GM12878 (cell line): ENCODE measurements around the gene APELA. TPM values are rescaled to one million over a fixed set of nuclear protein-coding genes. Genes with fewer than 3 reads are reported as not detected.
A peak's percentile ranks its signal among the peaks of the same experiment; 100 is the strongest.

ENCODE experiments used
- ATAC-seq: fragments of 200-7000 bp; cut with Tn5 transposase; 3 replicates; pipeline ENCODE4 v1.9.1; 2020; ENCODE audit warnings: mild to moderate bottlenecking, moderate library complexity
- BruUV-seq: library from RNA; stranded (reverse); fragments of 400-500 nt; replicated peaks from 2 replicates; lab custom pipeline; 2021; lab: Mats Ljungman, UMichigan
- CTCF ChIA-PET: fragments of 300-600 bp; sonication (Branson Sonifier 250); formaldehyde crosslinking; extraction: SDS; loops from one replicate; lab custom pipeline; 2021; ENCODE audit warnings: inconsistent platforms; lab: Yijun Ruan, JAX
- POLR2A ChIA-PET: fragments of 350-600 bp; formaldehyde crosslinking; extraction: SDS; loops from one replicate; lab custom pipeline; 2021; ENCODE audit warnings: inconsistent platforms; lab: Charles Lee
- RAD21 ChIA-PET: fragments of 300-600 bp; sonication (Branson Sonifier 250); formaldehyde crosslinking; loops from one replicate; lab custom pipeline; 2023; ENCODE audit warnings: antibody characterized with exemption; ENCODE audit not compliant: unreplicated experiment; lab: Charles Lee
- SMC1A ChIA-PET: fragments of 300-600 bp; sonication (Branson Sonifier 250); formaldehyde crosslinking; loops from one replicate; lab custom pipeline; 2023; ENCODE audit not compliant: unreplicated experiment, uncharacterized antibody; lab: Charles Lee
- DNase-seq: peaks from one replicate; pipeline ENCODE4 v3.0.0-alpha.2; 2011; ENCODE audit warnings: low read depth, low spot score
- FAIRE-seq: peaks from 3 replicates; lab custom pipeline; 2011; peaks lifted over from hg19 to GRCh38; lab: Jason Lieb, UNC
- H2AFZ ChIP-seq: 2 replicates; pipeline ENCODE4 v1.6.0; 2011; ENCODE audit warnings: low read depth, low read length, control low read depth; ENCODE audit not compliant: control insufficient read depth
- H3K27ac ChIP-seq: 2 replicates; pipeline ENCODE4 v1.5.1; 2011; ENCODE audit warnings: control low read depth; ENCODE audit not compliant: control insufficient read depth, insufficient read depth
- H3K27me3 ChIP-seq, 2 experiments: replicated peaks in 1 of 2; 2 replicates each; pipeline versions ENCODE4 v1.6.0 to v1.6.1; 2011; ENCODE audit warnings: low read length in 1 of 2; ENCODE audit not compliant: control insufficient read depth in 2 of 2, insufficient read depth in 2 of 2
- H3K36me3 ChIP-seq, 2 experiments: 2 replicates each; pipeline ENCODE4 v1.5.1; 2011; ENCODE audit warnings: low read length in 1 of 2; ENCODE audit not compliant: control insufficient read depth in 2 of 2, insufficient read depth in 2 of 2
- H3K4me1 ChIP-seq: 2 replicates; pipeline ENCODE4 v1.6.1; 2011; ENCODE audit warnings: mild to moderate bottlenecking, low read length, moderate library complexity, mixed read lengths; ENCODE audit not compliant: control insufficient read depth, insufficient read depth
- H3K4me2 ChIP-seq: 2 replicates; pipeline ENCODE4 v1.6.0; 2011; ENCODE audit warnings: control low read depth; ENCODE audit not compliant: control insufficient read depth, insufficient read depth
- H3K4me3 ChIP-seq: fragments of 200-600 bp; sonication (generic); 2 replicates; pipeline ENCODE4 v1.5.1; 2016
- H3K79me2 ChIP-seq: 2 replicates; pipeline ENCODE4 v1.6.0; 2011; ENCODE audit warnings: low read length; ENCODE audit not compliant: control insufficient read depth, insufficient read depth
- H3K9ac ChIP-seq: 2 replicates; pipeline ENCODE4 v1.8.0; 2011; ENCODE audit warnings: low read length, control low read depth, mixed read lengths; ENCODE audit not compliant: control insufficient read depth, insufficient read depth
- H3K9me3 ChIP-seq: replicated peaks from 3 replicates; pipeline ENCODE4 v1.5.1; 2011; ENCODE audit warnings: mild to moderate bottlenecking, low read length; ENCODE audit not compliant: control insufficient read depth, insufficient read depth
- H4K20me1 ChIP-seq: 2 replicates; pipeline ENCODE4 v1.6.0; 2011; ENCODE audit not compliant: control insufficient read depth, insufficient read depth
- ATF7 ChIP-seq: fragments of 450-650 bp; IDR thresholded peaks from 2 replicates; pipeline ENCODE4 v1.6.1; 2016; ENCODE audit warnings: low read depth, mild to moderate bottlenecking
- BHLHE40 ChIP-seq, 2 experiments: fragments of 450-650 bp in 1 of 2; IDR thresholded peaks; 2 replicates each; pipeline ENCODE4 v1.6.1; 2011 to 2017; ENCODE audit warnings: low read depth in 2 of 2, borderline replicate concordance in 1 of 2, improper control_type of control experiment in 1 of 2, low read length in 1 of 2, mild to moderate bottlenecking in 1 of 2
- DPF2 ChIP-seq: fragments of 450-650 bp; IDR thresholded peaks from 2 replicates; pipeline ENCODE4 v1.6.1; 2017; ENCODE audit warnings: mild to moderate bottlenecking
- EP300 ChIP-seq, 2 experiments: fragments of 150-350 bp in 1 of 2; IDR thresholded peaks; 2 replicates each; pipeline ENCODE4 v1.6.1; 2011 to 2012; ENCODE audit warnings: low read depth in 2 of 2, low read length in 2 of 2, borderline replicate concordance in 1 of 2, improper control_type of control experiment in 1 of 2, inconsistent platforms in 1 of 2; ENCODE audit not compliant: control insufficient read depth in 1 of 2
- IKZF1 ChIP-seq: fragments of 450-650 bp; conservative IDR thresholded peaks from 2 replicates; pipeline ENCODE4 v1.6.1; 2017; ENCODE audit warnings: antibody characterized with exemption, mild to moderate bottlenecking
- IKZF2 ChIP-seq, 2 experiments: fragments of 450-650 bp; IDR thresholded peaks; 2 replicates each; pipeline ENCODE4 v1.6.1; 2017; ENCODE audit warnings: mild to moderate bottlenecking in 2 of 2, moderate library complexity in 2 of 2
- MTA2 ChIP-seq: fragments of 450-650 bp; IDR thresholded peaks from 2 replicates; pipeline ENCODE4 v1.6.1; 2016; ENCODE audit warnings: low read depth, mild to moderate bottlenecking, moderate library complexity
- PAX5 ChIP-seq: IDR thresholded peaks from 2 replicates; pipeline ENCODE4 v1.6.1; 2011; ENCODE audit warnings: low read depth, low read length, borderline replicate concordance
- POU2F2 ChIP-seq: IDR thresholded peaks from 3 replicates; pipeline ENCODE4 v1.6.1; 2011; ENCODE audit warnings: low read depth, mild to moderate bottlenecking, low read length, borderline replicate concordance
- PRDM15 ChIP-seq: fragments of 450-650 bp; formaldehyde crosslinking; IDR thresholded peaks from 2 replicates; pipeline ENCODE4 v1.4.0; 2020; ENCODE audit warnings: mild to moderate bottlenecking, moderate library complexity
- RUNX3 ChIP-seq: IDR thresholded peaks from 2 replicates; pipeline ENCODE4 v1.6.1; 2012; ENCODE audit warnings: low read length, inconsistent platforms
- WGBS: methylation state at CpG from one replicate; pipeline ENCODE4 v1.1.6; 2016; ENCODE audit warnings: low lambda C conversion rate; ENCODE audit not compliant: insufficient replicate concordance, insufficient coverage; ENCODE audit errors: missing lambda C conversion rate; 5-methylcytosine and 5-hydroxymethylcytosine counted together
- in situ Hi-C: fragments of 300-500 bp; cut with MboI; formaldehyde crosslinking; loops from 9 replicates; pipeline ENCODE4 v1.14.3; 2018; ENCODE audit warnings: mixed read lengths
- intact Hi-C: fragments of 100-400 bp; cut with micrococcal nuclease; formaldehyde crosslinking; loops from one replicate; pipeline ENCODE4 v1.14.2; 2022; ENCODE audit not compliant: unreplicated experiment
- polyA plus RNA-seq, 11 experiments: library from polyadenylated mRNA; depleted of rRNA in 4 of 11; unstranded in 6 of 11; stranded (reverse) in 5 of 11; fragments of >200 nt; fragmentation: Nextera tagmentation in 4 of 11; fragmentation: Illumina TruSeq in 1 of 11; extraction: Ambion mirVana in 4 of 11; extraction: Trizol in 1 of 11; gene quantifications; 1 replicate in 1 of 11; 2 replicates in 10 of 11; pipeline versions ENCODE4 v1.2.1 to v1.2.3, GENCODE V29; 2011 to 2016; ENCODE audit warnings: inconsistent platforms in 2 of 11, missing spikeins in 2 of 11, low read depth in 1 of 11
- total RNA-seq, 4 experiments: library from RNA; depleted of rRNA in 3 of 4; stranded (reverse); fragments of >200 nt in 3 of 4; fragmentation: Illumina TruSeq in 1 of 4; extraction: Trizol in 1 of 4; gene quantifications; 2 replicates each; pipeline versions ENCODE4 v1.2.1 to v1.2.3, GENCODE V29; 2013 to 2021
- TF ChIP-seq, protein P1 (sequence below): IDR thresholded peaks from 2 replicates; pipeline ENCODE4 v1.6.1; 2012; ENCODE audit warnings: low read depth, low read length, improper control_type of control experiment
- TF ChIP-seq, protein P2 (sequence below): fragments of 450-650 bp; IDR thresholded peaks from 2 replicates; pipeline ENCODE4 v1.6.1; 2017; ENCODE audit warnings: mild to moderate bottlenecking, moderate library complexity

Gene APELA
- total and polyA plus RNA-seq, 10 of the 15 experiments (the other 5 are each of a cell fraction or from before 2014, with no cell fraction given), result 0.79 to 6.9 (median 1.2) TPM

- Histone ChIP-seq H3K27me3 (no peaks in the 10 kb centered on the region), H4K20me1 (no peaks in the 10 kb centered on the region), H3K4me3 (no peak overlapping the region), H3K9ac (no peak overlapping the region), H3K4me2 (no peak overlapping the region), H3K4me1 (peaks cover 27% of the 10 kb centered on the region), H3K9me3 (no peaks in the 10 kb centered on the region), H3K27ac (no peak overlapping the region), H2AFZ (no peak overlapping the region), H3K79me2 (no peaks in the 10 kb centered on the region), H3K36me3 (no peaks in the 10 kb centered on the region)
- RAD21 ChIA-PET, result interaction anchor here (1.6 kb wide), 1 partner anchor 45 kb away, joined by 7 read pairs; no protein-coding TSS in a partner anchor
- 23% methylated on average over 2 of the region's 2 CpGs for WGBS
- no peak for DNase-seq
- in situ Hi-C loops, result no loop called here
- CTCF ChIA-PET, result interaction anchor here (0.9 to 1.9 kb wide), 5 partner anchors 8 to 206 kb away, joined by 3 to 6 read pairs (median 3); partner anchors contain the start of gene APELA
- POLR2A ChIA-PET, result no interaction called here
- SMC1A ChIA-PET, result interaction anchor here (0.9 to 3.0 kb wide), 3 partner anchors 11 to 46 kb away, joined by 4 to 23 read pairs (median 5); no protein-coding TSS in a partner anchor
- FAIRE-seq, result no peak
- no TSS peak for BruUV-seq
- intact Hi-C loops, result loop anchor here (10.0 kb wide), 1 partner anchor 1396 kb away; the partner anchor contains the start of gene TMA16
- peak; percentile 40 for ATAC-seq
- peak in 1 of 2 experiments; percentile 56; a peak in 1 of 4 replicates for TF ChIP-seq EP300 (IDR thresholded peaks at IDR 0.05; ENCODE audit: borderline replicate concordance in 1 of 2, control insufficient read depth in 1 of 2, low read depth in 2 of 2, low read length in 2 of 2)
- TF ChIP-seq POU2F2, result peak; percentile 18; the same call in 1 of the 3 replicates
- no peak for TF ChIP-seq PAX5
- peak; percentile 57; the same call in 1 of the 2 replicates for TF ChIP-seq DPF2
- TF ChIP-seq PRDM15 (CRISPR knock-in tag), result no peak
- TF ChIP-seq, protein P1, sequence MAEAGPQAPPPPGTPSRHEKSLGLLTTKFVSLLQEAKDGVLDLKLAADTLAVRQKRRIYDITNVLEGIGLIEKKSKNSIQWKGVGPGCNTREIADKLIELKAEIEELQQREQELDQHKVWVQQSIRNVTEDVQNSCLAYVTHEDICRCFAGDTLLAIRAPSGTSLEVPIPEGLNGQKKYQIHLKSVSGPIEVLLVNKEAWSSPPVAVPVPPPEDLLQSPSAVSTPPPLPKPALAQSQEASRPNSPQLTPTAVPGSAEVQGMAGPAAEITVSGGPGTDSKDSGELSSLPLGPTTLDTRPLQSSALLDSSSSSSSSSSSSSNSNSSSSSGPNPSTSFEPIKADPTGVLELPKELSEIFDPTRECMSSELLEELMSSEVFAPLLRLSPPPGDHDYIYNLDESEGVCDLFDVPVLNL, result no peak
- peak; percentile 62 for TF ChIP-seq IKZF1
- TF ChIP-seq BHLHE40 (IDR thresholded peaks at IDR 0.05; ENCODE audit: borderline replicate concordance in 1 of 2, low read depth in 2 of 2, low read length in 1 of 2), result peak in 1 of 2 experiments; percentile 27; a peak in 1 of 4 replicates
- TF ChIP-seq RUNX3, result 0 out of 2 replicates have a peak, but pooled peaks have one; percentile 15
- peak; percentile 64 to 77 for TF ChIP-seq IKZF2 (IDR thresholded peaks at IDR 0.05)
- TF ChIP-seq, protein P2, sequence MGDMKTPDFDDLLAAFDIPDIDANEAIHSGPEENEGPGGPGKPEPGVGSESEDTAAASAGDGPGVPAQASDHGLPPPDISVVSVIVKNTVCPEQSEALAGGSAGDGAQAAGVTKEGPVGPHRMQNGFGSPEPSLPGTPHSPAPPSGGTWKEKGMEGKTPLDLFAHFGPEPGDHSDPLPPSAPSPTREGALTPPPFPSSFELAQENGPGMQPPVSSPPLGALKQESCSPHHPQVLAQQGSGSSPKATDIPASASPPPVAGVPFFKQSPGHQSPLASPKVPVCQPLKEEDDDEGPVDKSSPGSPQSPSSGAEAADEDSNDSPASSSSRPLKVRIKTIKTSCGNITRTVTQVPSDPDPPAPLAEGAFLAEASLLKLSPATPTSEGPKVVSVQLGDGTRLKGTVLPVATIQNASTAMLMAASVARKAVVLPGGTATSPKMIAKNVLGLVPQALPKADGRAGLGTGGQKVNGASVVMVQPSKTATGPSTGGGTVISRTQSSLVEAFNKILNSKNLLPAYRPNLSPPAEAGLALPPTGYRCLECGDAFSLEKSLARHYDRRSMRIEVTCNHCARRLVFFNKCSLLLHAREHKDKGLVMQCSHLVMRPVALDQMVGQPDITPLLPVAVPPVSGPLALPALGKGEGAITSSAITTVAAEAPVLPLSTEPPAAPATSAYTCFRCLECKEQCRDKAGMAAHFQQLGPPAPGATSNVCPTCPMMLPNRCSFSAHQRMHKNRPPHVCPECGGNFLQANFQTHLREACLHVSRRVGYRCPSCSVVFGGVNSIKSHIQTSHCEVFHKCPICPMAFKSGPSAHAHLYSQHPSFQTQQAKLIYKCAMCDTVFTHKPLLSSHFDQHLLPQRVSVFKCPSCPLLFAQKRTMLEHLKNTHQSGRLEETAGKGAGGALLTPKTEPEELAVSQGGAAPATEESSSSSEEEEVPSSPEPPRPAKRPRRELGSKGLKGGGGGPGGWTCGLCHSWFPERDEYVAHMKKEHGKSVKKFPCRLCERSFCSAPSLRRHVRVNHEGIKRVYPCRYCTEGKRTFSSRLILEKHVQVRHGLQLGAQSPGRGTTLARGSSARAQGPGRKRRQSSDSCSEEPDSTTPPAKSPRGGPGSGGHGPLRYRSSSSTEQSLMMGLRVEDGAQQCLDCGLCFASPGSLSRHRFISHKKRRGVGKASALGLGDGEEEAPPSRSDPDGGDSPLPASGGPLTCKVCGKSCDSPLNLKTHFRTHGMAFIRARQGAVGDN, result 0 out of 2 replicates have a peak, but pooled peaks have one; percentile 37
- TF ChIP-seq MTA2, result peak; percentile 74
- peak; percentile 53 for TF ChIP-seq ATF7
Observed at GRCh38 chr4:164890691-164891090, 13.7 kb downstream of the APELA start.
